ENCODE measurements around the gene ALLC.

The ALLC gene

DNA sequence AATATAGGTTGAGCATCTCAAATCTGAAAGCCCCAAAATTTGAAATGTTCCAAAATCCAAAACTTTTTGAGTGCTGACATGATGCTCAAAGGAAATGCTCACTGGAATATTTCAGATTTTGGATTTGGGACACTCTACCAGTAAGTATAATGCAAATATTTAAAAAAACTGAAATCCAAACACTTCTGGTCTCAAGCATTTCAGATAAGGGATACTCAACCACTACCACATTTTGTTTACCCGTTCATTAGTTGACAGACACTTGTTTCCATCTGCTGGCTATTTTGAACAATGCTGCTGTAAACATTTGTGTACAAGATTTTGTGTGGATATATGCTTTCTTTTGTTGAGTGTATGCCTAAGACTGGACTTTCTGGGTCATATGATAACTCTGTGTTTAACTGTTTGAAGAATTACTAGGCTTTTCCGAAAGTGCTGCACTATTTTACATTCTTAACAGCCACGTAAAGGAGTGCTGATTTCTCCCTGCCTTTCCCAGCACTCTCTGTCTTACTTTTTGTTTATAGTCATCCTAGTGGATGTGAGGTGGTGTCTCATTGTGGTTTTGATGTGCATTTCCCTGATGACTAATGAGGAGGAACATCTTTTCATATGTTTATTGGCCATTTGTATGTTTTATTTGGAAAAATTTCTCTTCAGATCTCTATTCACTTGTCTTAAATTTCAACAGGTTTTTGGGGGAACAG lies 25.9 kb downstream of the ALLC start:
- Histone ChIP-seq H3K9me3 (ENCODE audit: control insufficient read depth in 5 of 5, low read length in 5 of 5) (peaks cover 0 to 3% (median 0%) of the 10 kb centered on the region in 5 donors), H3K4me3 (ENCODE audit: low read depth in 1 of 5, low read length in 5 of 5) (no peak overlapping the region), H3K27me3 (ENCODE audit: control insufficient read depth in 5 of 5, insufficient read depth in 4 of 5, low read length in 5 of 5) (peaks cover 0 to 2% (median 0%) of the 10 kb centered on the region in 5 donors), H3K36me3 (ENCODE audit: control insufficient read depth in 5 of 5, insufficient read depth in 5 of 5, low read length in 5 of 5) (no peaks in the 10 kb centered on the region), H3K27ac (ENCODE audit: low read depth, low read length) (no peak overlapping the region), H3K9ac (ENCODE audit: low read length in 5 of 5) (no peak overlapping the region), H3K4me1 (ENCODE audit: control insufficient read depth in 5 of 5, insufficient read depth in 5 of 5, low read length in 5 of 5) (no peaks in the 10 kb centered on the region)

DNA sequence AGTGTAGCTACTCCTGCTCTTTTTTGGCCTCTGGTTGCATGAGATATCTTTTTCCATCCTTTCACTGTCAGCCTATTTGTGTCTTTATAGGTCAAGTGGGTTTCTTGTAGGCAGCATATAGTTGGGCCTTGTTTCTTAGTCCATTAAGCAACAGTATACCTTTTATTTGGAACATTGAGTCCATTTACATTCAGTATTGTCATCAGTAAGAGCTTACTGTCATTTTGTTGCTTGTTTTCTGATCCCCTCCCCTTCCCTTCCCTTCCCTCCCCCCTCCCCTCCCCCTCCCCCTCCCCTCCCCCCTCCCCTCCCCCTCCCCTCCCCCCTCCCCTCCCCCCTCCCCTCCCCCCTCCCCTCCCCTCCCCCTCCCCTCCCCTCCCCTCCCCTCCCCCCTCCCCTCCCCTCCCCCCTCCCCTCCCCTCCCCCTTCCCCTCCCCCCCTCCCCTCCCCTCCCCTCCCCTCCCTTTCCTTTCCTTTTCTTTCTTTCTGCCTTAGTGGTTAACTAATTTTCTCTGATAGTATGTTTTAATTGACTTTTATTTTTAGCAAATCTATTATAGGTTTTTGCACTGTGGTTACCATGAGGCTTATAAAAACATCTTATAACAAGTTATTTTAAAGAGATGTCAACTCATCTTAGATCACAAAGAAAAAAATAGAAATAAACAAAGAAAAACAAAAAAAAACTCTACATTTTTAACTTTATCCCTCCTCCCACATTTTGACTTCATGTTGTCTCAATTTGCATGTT lies 32.2 kb downstream of the ALLC start:
- no peak overlapping the region for H3K9ac ChIP-seq (ENCODE audit: low read length in 5 of 5)
- no peak overlapping the region for H3K4me3 ChIP-seq (ENCODE audit: low read depth in 1 of 5, low read length in 5 of 5)
- H3K9me3 ChIP-seq (ENCODE audit: control insufficient read depth in 5 of 5, low read length in 5 of 5), result peaks cover 0 to 3% (median 2%) of the 10 kb centered on the region in 5 donors
- H3K4me1 ChIP-seq (ENCODE audit: control insufficient read depth in 5 of 5, insufficient read depth in 5 of 5, low read length in 5 of 5), result no peaks in the 10 kb centered on the region
- H3K27ac ChIP-seq (ENCODE audit: low read depth, low read length), result no peak overlapping the region
- H3K36me3 ChIP-seq (ENCODE audit: control insufficient read depth in 5 of 5, insufficient read depth in 5 of 5, low read length in 5 of 5), result no peaks in the 10 kb centered on the region
- peaks cover 0 to 5% (median 0%) of the 10 kb centered on the region in 5 donors for H3K27me3 ChIP-seq (ENCODE audit: control insufficient read depth in 5 of 5, insufficient read depth in 4 of 5, low read length in 5 of 5)

GRCh38 chr2:3692375-3692774 lies 34.4 kb downstream of the ALLC start:
- H3K4me1 ChIP-seq (ENCODE audit: control insufficient read depth in 5 of 5, insufficient read depth in 5 of 5, low read length in 5 of 5), result no peaks in the 10 kb centered on the region
- H3K27me3 ChIP-seq (ENCODE audit: control insufficient read depth in 5 of 5, insufficient read depth in 4 of 5, low read length in 5 of 5), result peaks cover 0 to 5% (median 0%) of the 10 kb centered on the region in 5 donors
- H3K27ac ChIP-seq (ENCODE audit: low read depth, low read length), result no peak overlapping the region
- H3K4me3 ChIP-seq (ENCODE audit: low read depth in 1 of 5, low read length in 5 of 5), result no peak overlapping the region
- H3K36me3 ChIP-seq (ENCODE audit: control insufficient read depth in 5 of 5, insufficient read depth in 5 of 5, low read length in 5 of 5), result no peaks in the 10 kb centered on the region
- peaks cover 0 to 3% (median 2%) of the 10 kb centered on the region in 5 donors for H3K9me3 ChIP-seq (ENCODE audit: control insufficient read depth in 5 of 5, low read length in 5 of 5)
- H3K9ac ChIP-seq (ENCODE audit: low read length in 5 of 5), result no peak overlapping the region

DNA sequence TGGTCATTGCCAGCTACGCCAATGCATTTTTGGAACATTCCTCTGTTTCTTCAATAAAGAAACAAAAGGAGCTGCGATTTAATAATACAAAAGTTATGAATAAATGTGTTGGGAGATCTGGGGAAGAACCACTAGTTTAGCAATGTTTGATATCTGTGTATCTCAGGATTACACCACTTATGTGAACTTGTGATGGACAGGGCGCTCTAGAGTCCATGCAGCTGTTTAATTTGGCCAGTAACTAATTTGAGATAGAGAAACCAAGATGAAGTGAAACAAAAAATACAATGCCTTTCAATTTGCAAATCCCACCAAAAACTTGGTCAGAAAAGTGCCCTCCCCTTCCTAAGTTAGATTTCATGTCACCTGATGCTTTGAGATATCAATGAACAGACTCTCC lies 38.5 kb downstream of the ALLC start:
- Histone ChIP-seq H3K4me3 (ENCODE audit: low read depth in 1 of 5, low read length in 5 of 5) (no peak overlapping the region), H3K4me1 (ENCODE audit: control insufficient read depth in 5 of 5, insufficient read depth in 5 of 5, low read length in 5 of 5) (no peaks in the 10 kb centered on the region), H3K27ac (ENCODE audit: low read depth, low read length) (no peak overlapping the region), H3K9ac (ENCODE audit: low read length in 5 of 5) (no peak overlapping the region), H3K27me3 (ENCODE audit: control insufficient read depth in 5 of 5, insufficient read depth in 4 of 5, low read length in 5 of 5) (peaks cover 0 to 5% (median 4%) of the 10 kb centered on the region in 5 donors), H3K9me3 (ENCODE audit: control insufficient read depth in 5 of 5, low read length in 5 of 5) (peaks cover 0 to 3% (median 0%) of the 10 kb centered on the region in 5 donors), H3K36me3 (ENCODE audit: control insufficient read depth in 5 of 5, insufficient read depth in 5 of 5, low read length in 5 of 5) (no peaks in the 10 kb centered on the region)

DNA sequence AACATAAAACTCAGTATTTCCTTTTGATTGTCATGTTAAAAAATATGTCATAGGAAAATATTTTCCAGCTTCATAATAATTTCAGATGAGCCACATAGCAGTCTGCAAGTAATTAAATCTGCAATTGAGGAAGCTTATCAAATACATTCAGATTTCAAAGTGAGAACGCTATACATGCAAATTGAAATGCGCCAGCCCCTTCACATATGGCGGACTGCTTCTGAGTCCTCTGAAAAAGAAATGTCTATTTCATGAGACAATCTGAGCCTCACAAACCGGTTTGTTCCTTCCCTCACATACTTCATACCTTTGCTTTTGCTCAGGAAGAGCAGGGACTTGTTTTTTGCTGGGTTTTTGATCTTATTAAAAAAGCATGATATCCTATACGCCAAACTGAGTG lies 43.1 kb downstream of the ALLC start:
- peaks cover 12 to 25% (median 20%) of the 10 kb centered on the region in 5 donors for H3K27me3 ChIP-seq (ENCODE audit: control insufficient read depth in 5 of 5, insufficient read depth in 4 of 5, low read length in 5 of 5)
- no peaks in the 10 kb centered on the region for H3K36me3 ChIP-seq (ENCODE audit: control insufficient read depth in 5 of 5, insufficient read depth in 5 of 5, low read length in 5 of 5)
- H3K9me3 ChIP-seq (ENCODE audit: control insufficient read depth in 5 of 5, low read length in 5 of 5), result peaks cover 0 to 3% (median 0%) of the 10 kb centered on the region in 5 donors
- H3K27ac ChIP-seq (ENCODE audit: low read depth, low read length), result no peak overlapping the region
- peaks cover 0 to 5% (median 3%) of the 10 kb centered on the region in 5 donors for H3K4me1 ChIP-seq (ENCODE audit: control insufficient read depth in 5 of 5, insufficient read depth in 5 of 5, low read length in 5 of 5)
- H3K9ac ChIP-seq (ENCODE audit: low read length in 5 of 5), result no peak overlapping the region
- H3K4me3 ChIP-seq (ENCODE audit: low read depth in 1 of 5, low read length in 5 of 5), result no peak overlapping the region

DNA sequence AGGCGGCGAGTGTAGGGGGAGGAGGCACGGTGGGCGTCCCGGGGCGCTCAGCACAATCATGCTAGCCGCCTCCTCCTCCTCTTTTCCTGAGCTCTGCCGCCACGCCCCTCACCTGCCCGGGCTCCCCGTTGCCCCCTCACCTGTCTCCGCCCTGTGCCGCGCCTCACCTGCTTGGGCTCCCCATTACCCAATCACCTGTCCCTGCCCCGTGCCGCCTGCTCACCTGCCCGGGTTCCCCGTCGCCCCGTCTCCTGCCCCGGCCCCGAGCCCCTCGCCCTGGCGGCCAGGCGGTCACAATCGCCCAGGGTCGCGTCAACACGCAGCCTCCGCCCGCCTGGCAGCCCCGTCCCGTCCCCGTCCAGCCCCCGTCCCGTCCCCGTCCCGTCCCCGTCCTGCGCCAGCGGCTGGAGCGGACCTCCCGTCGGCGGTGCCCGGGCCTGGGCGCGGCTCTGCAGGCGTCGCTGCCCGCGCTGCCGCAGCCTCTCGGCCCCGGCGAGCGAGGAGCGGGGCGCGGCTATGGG lies 45.3 kb downstream of the ALLC start, which contains the start of gene DCDC2C:
Gene DCDC2C, plus strand, starts transcription at position 340 of the 521 bp plus-strand sequence. Its CDS starts 177 bp downstream, at position 517.
- Histone ChIP-seq H3K4me1 (ENCODE audit: control insufficient read depth in 5 of 5, insufficient read depth in 5 of 5, low read length in 5 of 5) (peaks cover 0 to 5% (median 3%) of the 10 kb centered on the region in 5 donors), H3K9me3 (ENCODE audit: control insufficient read depth in 5 of 5, low read length in 5 of 5) (peaks cover 0 to 3% (median 0%) of the 10 kb centered on the region in 5 donors), H3K27ac (ENCODE audit: low read depth, low read length) (no peak within 1 kb of the TSS), H3K36me3 (ENCODE audit: control insufficient read depth in 5 of 5, insufficient read depth in 5 of 5, low read length in 5 of 5) (no peaks in the 10 kb centered on the region), H3K4me3 (ENCODE audit: low read depth in 1 of 5, low read length in 5 of 5) (peak within 1 kb of the TSS in 1 of 5 donors; percentile 37), H3K9ac (ENCODE audit: low read length in 5 of 5) (no peak within 1 kb of the TSS), H3K27me3 (ENCODE audit: control insufficient read depth in 5 of 5, insufficient read depth in 4 of 5, low read length in 5 of 5) (peaks cover 15 to 31% (median 20%) of the 10 kb centered on the region in 5 donors)

DNA sequence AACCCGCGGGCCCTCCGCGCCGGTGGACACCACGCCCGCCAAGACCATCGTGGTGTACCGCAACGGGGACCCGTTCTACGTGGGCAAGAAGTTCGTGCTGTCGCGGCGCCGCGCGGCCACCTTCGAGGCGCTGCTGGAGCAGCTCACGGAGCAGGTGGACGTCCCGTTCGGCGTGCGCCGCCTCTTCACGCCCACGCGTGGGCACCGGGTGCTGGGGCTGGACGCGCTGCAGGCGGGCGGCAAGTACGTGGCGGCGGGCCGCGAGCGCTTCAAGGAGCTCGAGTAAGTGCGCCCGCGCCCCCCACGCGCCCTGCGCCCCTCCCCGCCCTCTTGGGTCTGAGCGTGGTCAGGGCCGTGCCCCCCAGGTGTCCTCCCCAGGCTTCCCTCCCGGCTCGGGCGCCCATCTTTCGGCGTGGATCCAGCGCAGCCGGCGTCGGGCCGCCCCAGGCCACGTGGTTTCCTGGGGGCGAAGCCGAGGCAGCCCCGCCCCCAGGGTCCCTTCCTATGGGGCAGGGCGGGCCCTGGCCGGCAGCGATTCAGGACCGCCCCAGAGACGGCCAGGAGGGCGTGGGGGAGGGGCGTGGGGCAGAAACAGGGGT lies 45.9 kb downstream of the ALLC start:
- Histone ChIP-seq H3K36me3 (ENCODE audit: control insufficient read depth in 5 of 5, insufficient read depth in 5 of 5, low read length in 5 of 5) (no peaks in the 10 kb centered on the region), H3K9ac (ENCODE audit: low read length in 5 of 5) (no peak overlapping the region), H3K27ac (ENCODE audit: low read depth, low read length) (no peak overlapping the region), H3K4me1 (ENCODE audit: control insufficient read depth in 5 of 5, insufficient read depth in 5 of 5, low read length in 5 of 5) (peaks cover 0 to 5% (median 3%) of the 10 kb centered on the region in 5 donors), H3K27me3 (ENCODE audit: control insufficient read depth in 5 of 5, insufficient read depth in 4 of 5, low read length in 5 of 5) (peaks cover 15 to 31% (median 20%) of the 10 kb centered on the region in 5 donors), H3K4me3 (ENCODE audit: low read depth in 1 of 5, low read length in 5 of 5) (peak overlapping the region in 1 of 5 donors; percentile 37), H3K9me3 (ENCODE audit: control insufficient read depth in 5 of 5, low read length in 5 of 5) (peaks cover 0 to 3% (median 0%) of the 10 kb centered on the region in 5 donors)

GRCh38 chr2:3704692-3705091 lies 46.7 kb downstream of the ALLC start:
- no peak overlapping the region for H3K9ac ChIP-seq (ENCODE audit: low read length in 5 of 5)
- no peaks in the 10 kb centered on the region for H3K36me3 ChIP-seq (ENCODE audit: control insufficient read depth in 5 of 5, insufficient read depth in 5 of 5, low read length in 5 of 5)
- H3K27ac ChIP-seq (ENCODE audit: low read depth, low read length), result no peak overlapping the region
- no peaks in the 10 kb centered on the region for H3K9me3 ChIP-seq (ENCODE audit: control insufficient read depth in 5 of 5, low read length in 5 of 5)
- peaks cover 0 to 5% (median 3%) of the 10 kb centered on the region in 5 donors for H3K4me1 ChIP-seq (ENCODE audit: control insufficient read depth in 5 of 5, insufficient read depth in 5 of 5, low read length in 5 of 5)
- no peak overlapping the region for H3K4me3 ChIP-seq (ENCODE audit: low read depth in 1 of 5, low read length in 5 of 5)
- peaks cover 16 to 37% (median 20%) of the 10 kb centered on the region in 5 donors for H3K27me3 ChIP-seq (ENCODE audit: control insufficient read depth in 5 of 5, insufficient read depth in 4 of 5, low read length in 5 of 5)

DNA sequence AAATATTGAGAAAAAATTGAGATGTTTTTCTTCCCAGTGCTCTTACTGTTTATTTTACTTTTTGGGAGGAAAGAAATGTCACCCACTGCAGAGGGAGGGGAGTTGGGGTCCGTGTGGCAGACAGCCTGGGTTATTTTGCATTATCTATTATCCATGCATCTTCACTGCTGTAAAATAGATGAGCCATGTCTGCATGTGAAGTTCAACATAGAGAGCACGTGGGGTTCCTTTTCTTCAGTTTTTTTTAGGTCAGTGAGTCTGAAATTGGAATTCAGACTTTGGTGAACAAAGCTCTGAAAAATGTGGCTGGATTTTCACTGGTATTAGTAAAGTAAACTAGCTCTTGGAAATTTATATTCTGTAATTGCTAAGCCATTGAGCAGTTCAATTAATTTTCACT lies 47.8 kb downstream of the ALLC start:
- Histone ChIP-seq H3K36me3 (ENCODE audit: control insufficient read depth in 5 of 5, insufficient read depth in 5 of 5, low read length in 5 of 5) (no peaks in the 10 kb centered on the region), H3K9ac (ENCODE audit: low read length in 5 of 5) (no peak overlapping the region), H3K27ac (ENCODE audit: low read depth, low read length) (no peak overlapping the region), H3K4me1 (ENCODE audit: control insufficient read depth in 5 of 5, insufficient read depth in 5 of 5, low read length in 5 of 5) (peaks cover 0 to 5% (median 3%) of the 10 kb centered on the region in 5 donors), H3K4me3 (ENCODE audit: low read depth in 1 of 5, low read length in 5 of 5) (no peak overlapping the region), H3K27me3 (ENCODE audit: control insufficient read depth in 5 of 5, insufficient read depth in 4 of 5, low read length in 5 of 5) (peaks cover 14 to 38% (median 20%) of the 10 kb centered on the region in 5 donors), H3K9me3 (ENCODE audit: control insufficient read depth in 5 of 5, low read length in 5 of 5) (no peaks in the 10 kb centered on the region)
